Ectodermal cell (in vitro differentiated cells): Measurements from ENCODE around the gene C12orf56.
"Not testable (repeated sequence)": the region's sequence is repeated elsewhere in the genome, so short reads cannot be mapped to it uniquely, and the experiment has no call there.

Experiments
- H3K27ac ChIP-seq: 2 replicates; pipeline ENCODE4 v1.7.0; 2013; ENCODE audit warnings: mild to moderate bottlenecking, low read depth, low read length; ENCODE audit not compliant: insufficient read depth, poor library complexity, severe bottlenecking
- H3K27me3 ChIP-seq: 2 replicates; pipeline ENCODE4 v1.7.0; 2013; ENCODE audit warnings: mild to moderate bottlenecking, low read length; ENCODE audit not compliant: insufficient read depth, control insufficient read depth, poor library complexity, severe bottlenecking
- H3K36me3 ChIP-seq: one replicate; pipeline ENCODE4 v1.7.0; 2013; ENCODE audit warnings: low read length; ENCODE audit not compliant: control insufficient read depth, insufficient read depth
- H3K4me1 ChIP-seq: one replicate; pipeline ENCODE4 v1.7.0; 2013; ENCODE audit warnings: low read length; ENCODE audit not compliant: control insufficient read depth, insufficient read depth
- H3K4me3 ChIP-seq: 2 replicates; pipeline ENCODE4 v1.7.0; 2013; ENCODE audit warnings: low read depth, low read length, control low read depth; ENCODE audit not compliant: insufficient read depth
- H3K9me3 ChIP-seq: 2 replicates; pipeline ENCODE4 v1.7.0; 2013; ENCODE audit warnings: mild to moderate bottlenecking, low read length, moderate library complexity; ENCODE audit not compliant: control insufficient read depth
- WGBS, 2 experiments: methylation state at CpG; one replicate each; pipeline ENCODE4 v1.1.7; 2013; ENCODE audit warnings: missing lambda C conversion rate in 2 of 2; 5-methylcytosine and 5-hydroxymethylcytosine counted together

C12orf56 gene

DNA sequence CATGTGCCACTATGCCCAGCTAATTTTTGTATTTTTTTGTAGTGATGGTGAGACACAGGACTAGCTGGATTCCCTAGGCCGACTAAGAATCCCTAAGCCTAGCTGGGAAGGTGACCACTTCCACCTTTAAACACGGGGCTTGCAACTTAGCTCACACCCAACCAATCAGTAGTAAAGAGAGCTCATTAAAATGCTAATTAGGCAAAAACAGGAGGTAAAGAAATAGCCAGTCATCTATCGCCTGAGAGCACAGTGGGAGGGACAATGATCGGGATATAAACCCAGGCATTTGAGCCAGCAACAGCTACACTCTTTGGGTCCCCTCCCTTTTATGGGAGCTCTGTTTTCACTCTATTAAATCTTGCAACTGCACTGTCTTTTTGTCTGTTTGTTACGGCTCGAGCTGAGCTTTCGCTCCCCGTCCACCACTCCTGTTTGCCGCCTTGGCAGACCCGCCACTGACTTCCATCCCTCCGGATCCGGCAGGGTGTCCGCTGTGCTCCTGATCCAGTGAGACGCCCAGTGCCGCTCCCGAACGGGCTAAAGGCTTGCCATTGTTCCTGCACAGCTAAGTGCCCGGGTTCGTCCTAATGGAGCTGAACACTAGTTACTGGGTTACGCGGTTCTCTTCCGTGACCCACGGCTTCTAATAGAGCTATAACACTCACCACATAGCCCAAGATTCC, 70.9 kb downstream of the C12orf56 start:
- H3K9me3 ChIP-seq, H3K36me3 ChIP-seq: not testable (repeated sequence)
- WGBS, 2 experiments, result 89 to 90% methylated on average over 23 of the region's 23 CpGs

DNA sequence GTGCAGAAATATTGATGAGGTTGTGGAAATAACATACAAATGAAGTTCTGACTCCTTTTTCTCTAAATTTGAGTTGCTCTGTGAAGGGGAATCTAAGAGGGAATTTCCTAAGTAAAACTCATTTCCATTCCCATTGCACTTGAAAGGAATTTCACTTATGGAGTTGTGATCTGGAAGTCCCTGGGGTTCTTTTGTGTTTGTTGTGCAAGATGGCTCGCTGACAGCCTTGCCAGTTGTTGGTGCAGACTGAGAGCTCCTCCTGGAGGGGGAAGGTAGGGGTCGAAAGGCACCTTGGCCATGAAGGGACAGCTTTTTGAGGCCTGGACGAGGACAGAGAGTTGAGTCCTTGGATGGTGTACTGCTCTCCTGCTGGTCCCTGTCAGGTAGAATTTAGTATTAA, 72.0 kb downstream of the C12orf56 start:
- no peaks in the 10 kb centered on the region for H3K9me3 ChIP-seq
- 28 to 36% methylated on average over 3 of the region's 3 CpGs for WGBS, 2 experiments
- H3K4me3 ChIP-seq, result no peak overlapping the region
- no peaks in the 10 kb centered on the region for H3K4me1 ChIP-seq
- no peak overlapping the region for H3K27ac ChIP-seq
- H3K36me3 ChIP-seq, result no peaks in the 10 kb centered on the region
- no peaks in the 10 kb centered on the region for H3K27me3 ChIP-seq

More for the DNA sequence above, 70.9 kb downstream of the C12orf56 start:
- H3K27ac ChIP-seq, H3K4me1 ChIP-seq, H3K4me3 ChIP-seq, H3K27me3 ChIP-seq: not testable (repeated sequence)

DNA sequence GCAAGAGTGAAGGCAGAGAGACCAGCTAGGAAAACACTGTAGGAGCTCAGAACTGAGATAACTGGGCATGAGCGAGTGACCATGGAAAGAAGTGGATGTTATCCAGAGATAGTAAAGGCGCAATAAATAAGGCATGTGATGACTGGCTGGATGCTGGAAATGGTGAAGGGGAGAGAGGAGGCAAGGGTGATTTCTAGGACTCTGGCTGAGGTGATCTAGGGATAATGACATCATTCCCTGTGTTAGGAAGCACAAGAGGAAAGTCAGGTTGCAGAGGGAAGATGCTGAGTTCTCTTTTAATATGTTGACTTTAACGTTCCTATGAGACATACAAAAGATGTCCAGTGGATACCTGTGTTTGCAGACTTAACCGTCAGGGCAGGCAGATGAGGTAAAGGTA, 78.7 kb downstream of the C12orf56 start:
- no peaks in the 10 kb centered on the region for H3K36me3 ChIP-seq
- H3K27me3 ChIP-seq, result no peaks in the 10 kb centered on the region
- H3K4me3 ChIP-seq, result no peak overlapping the region
- H3K4me1 ChIP-seq, result no peaks in the 10 kb centered on the region
- 93 to 95% methylated on average over 4 of the region's 4 CpGs for WGBS, 2 experiments
- H3K27ac ChIP-seq, result no peak overlapping the region
- H3K9me3 ChIP-seq, result no peaks in the 10 kb centered on the region

DNA sequence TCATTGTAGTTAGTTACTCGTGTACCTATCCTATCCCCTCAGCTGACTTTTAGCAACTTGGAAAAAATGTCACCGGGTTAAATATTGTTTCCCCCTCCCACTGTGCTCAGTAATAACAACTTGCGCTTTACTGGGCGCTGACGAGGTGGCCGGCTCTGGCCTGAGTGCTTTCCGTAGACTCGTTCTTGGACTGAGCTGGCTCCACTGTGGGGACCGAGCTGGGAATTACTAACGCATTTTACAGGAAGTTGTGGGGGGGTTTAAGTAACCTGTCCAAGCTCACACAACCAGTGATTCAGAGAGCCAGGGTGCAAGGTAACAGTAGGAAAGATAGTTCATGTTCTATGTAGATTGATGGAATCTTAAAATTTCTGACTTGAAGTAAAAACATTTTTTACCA, 86.0 kb downstream of the C12orf56 start:
- 86 to 87% methylated on average over 10 of the region's 10 CpGs for WGBS, 2 experiments
- H3K36me3 ChIP-seq, result no peaks in the 10 kb centered on the region

GRCh38 chr12:64299628-64300027, 90.9 kb downstream of the C12orf56 start:
- H3K27ac ChIP-seq, result no peak overlapping the region
- H3K36me3 ChIP-seq, result no peaks in the 10 kb centered on the region
- no peaks in the 10 kb centered on the region for H3K9me3 ChIP-seq
- WGBS, 2 experiments, result 93% methylated on average over 2 of the region's 3 CpGs; no CpG with 5 or more reads in 1 of the 2 experiments
- H3K4me1 ChIP-seq, result no peaks in the 10 kb centered on the region
- H3K27me3 ChIP-seq, result no peaks in the 10 kb centered on the region
- H3K4me3 ChIP-seq, result no peak overlapping the region

More for the DNA sequence above, 86.0 kb downstream of the C12orf56 start:
- no peaks in the 10 kb centered on the region for H3K9me3 ChIP-seq
- H3K27ac ChIP-seq, result no peak overlapping the region
- no peaks in the 10 kb centered on the region for H3K27me3 ChIP-seq
- no peak overlapping the region for H3K4me3 ChIP-seq
- H3K4me1 ChIP-seq, result no peaks in the 10 kb centered on the region

GRCh38 chr12:64296301-64296700, 94.3 kb downstream of the C12orf56 start:
- Histone ChIP-seq H3K4me1 (no peaks in the 10 kb centered on the region), H3K36me3 (no peaks in the 10 kb centered on the region), H3K27me3 (no peaks in the 10 kb centered on the region), H3K9me3 (no peaks in the 10 kb centered on the region), H3K27ac (no peak overlapping the region), H3K4me3 (no peak overlapping the region)

DNA sequence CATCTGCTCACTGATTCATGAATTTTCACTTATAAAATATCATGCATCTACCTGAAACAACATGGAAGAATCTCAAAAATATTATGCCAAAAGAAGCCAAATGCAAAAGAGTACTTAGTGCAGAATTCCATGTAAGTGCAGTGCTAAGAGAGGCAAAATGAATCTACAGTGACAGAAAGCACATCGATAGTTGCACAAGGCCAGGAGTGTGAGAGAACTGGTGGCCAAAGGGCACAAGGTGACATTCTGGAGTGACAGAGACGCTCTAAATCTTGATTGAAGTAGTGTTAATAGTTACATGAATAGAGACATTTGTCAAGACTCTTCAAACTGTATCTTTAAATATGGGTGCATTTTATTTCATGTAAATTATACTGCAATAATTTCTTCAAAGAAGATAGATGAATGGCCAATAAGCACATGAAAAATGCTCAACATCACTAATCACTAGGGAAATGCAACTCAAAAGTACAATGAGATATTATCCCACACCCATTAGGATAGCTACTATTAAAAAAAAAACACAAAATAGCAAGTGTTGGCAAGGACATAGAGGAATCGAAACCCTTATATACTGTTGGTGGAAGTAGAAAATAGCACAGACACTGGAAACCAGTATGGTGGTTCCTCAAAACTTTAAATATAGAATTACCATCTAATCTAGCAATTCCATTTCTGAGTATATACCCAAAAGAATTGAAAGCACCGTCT, 96.7 kb downstream of the C12orf56 start:
- no peak overlapping the region for H3K4me3 ChIP-seq
- no peak overlapping the region for H3K27ac ChIP-seq
- H3K36me3 ChIP-seq, result no peaks in the 10 kb centered on the region
- no peaks in the 10 kb centered on the region for H3K4me1 ChIP-seq
- 81 to 97% methylated on average over 4 of the region's 4 CpGs for WGBS, 2 experiments
- H3K27me3 ChIP-seq, result no peaks in the 10 kb centered on the region
- H3K9me3 ChIP-seq, result no peaks in the 10 kb centered on the region

- H3K4me1 ChIP-seq, H3K9me3 ChIP-seq, H3K27me3 ChIP-seq, H3K4me3 ChIP-seq, H3K36me3 ChIP-seq, H3K27ac ChIP-seq: not testable (repeated sequence)
- 89 to 97% methylated on average over 6 to 13 of the region's 15 CpGs for WGBS, 2 experiments
Observed at GRCh38 chr12:64293174-64293573, 97.4 kb downstream of the C12orf56 start.

- Histone ChIP-seq H3K27ac (no peak overlapping the region), H3K27me3 (no peaks in the 10 kb centered on the region), H3K9me3 (no peaks in the 10 kb centered on the region), H3K36me3 (no peaks in the 10 kb centered on the region), H3K4me3 (no peak overlapping the region), H3K4me1 (no peaks in the 10 kb centered on the region)
- WGBS, 2 experiments, result 84% methylated on average over 4 of the region's 4 CpGs
Observed at GRCh38 chr12:64286521-64286920, 104.0 kb downstream of the C12orf56 start.

DNA sequence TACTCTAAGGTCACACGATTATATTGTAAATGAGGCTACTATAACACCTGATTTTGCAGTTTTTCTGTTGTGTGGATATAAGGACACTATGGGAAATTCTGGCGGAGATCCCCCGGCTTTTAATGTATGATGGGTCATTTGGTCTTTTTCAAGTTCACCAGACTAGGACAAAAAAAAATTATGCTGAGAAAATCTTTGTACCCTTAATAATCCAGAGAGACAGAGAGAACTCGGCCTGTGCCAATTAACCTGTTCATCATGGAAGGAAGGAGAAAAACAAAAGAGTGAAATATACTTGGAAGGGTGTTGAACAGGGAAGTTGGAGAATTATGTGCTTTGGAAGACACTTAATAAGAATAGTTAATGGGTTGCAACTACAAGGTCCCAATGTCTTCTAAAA, 106.3 kb downstream of the C12orf56 start:
- no peaks in the 10 kb centered on the region for H3K27me3 ChIP-seq
- H3K4me1 ChIP-seq, result no peaks in the 10 kb centered on the region
- WGBS, 2 experiments, result 82 to 93% methylated on average over 4 of the region's 4 CpGs
- no peaks in the 10 kb centered on the region for H3K9me3 ChIP-seq
- H3K27ac ChIP-seq, result no peak overlapping the region
- no peaks in the 10 kb centered on the region for H3K36me3 ChIP-seq
- no peak overlapping the region for H3K4me3 ChIP-seq
